GM12892 (cell line): ENCODE results near the gene CABCOCO1.

ENCODE experiments used
- DNase-seq: peaks from one replicate; pipeline ENCODE4 v3.0.0; 2011; ENCODE audit not compliant: insufficient read length
- FAIRE-seq: peaks from 2 replicates; lab custom pipeline; 2011; peaks lifted over from hg19 to GRCh38; lab: Jason Lieb, UNC
- POLR2A ChIP-seq: IDR thresholded peaks from 2 replicates; pipeline ENCODE4 v1.6.1; 2011; ENCODE audit warnings: low read depth, low read length, control low read depth
- POLR2AphosphoS5 ChIP-seq: IDR thresholded peaks from 2 replicates; pipeline ENCODE4 v1.6.1; 2011; ENCODE audit warnings: low read depth, low read length, control low read depth
- TAF1 ChIP-seq: IDR thresholded peaks from 2 replicates; pipeline ENCODE4 v1.6.1; 2011; ENCODE audit warnings: low read depth, mild to moderate bottlenecking, control low read depth, low read length, borderline replicate concordance

CABCOCO1 gene

GRCh38 chr10:61785473-61786105 lies 122.9 kb downstream of the CABCOCO1 start:
- DNase-seq (no peak), FAIRE-seq (no peak)
- TF ChIP-seq POLR2A (no peak), TAF1 (no peak), POLR2AphosphoS5 (no peak)

DNA sequence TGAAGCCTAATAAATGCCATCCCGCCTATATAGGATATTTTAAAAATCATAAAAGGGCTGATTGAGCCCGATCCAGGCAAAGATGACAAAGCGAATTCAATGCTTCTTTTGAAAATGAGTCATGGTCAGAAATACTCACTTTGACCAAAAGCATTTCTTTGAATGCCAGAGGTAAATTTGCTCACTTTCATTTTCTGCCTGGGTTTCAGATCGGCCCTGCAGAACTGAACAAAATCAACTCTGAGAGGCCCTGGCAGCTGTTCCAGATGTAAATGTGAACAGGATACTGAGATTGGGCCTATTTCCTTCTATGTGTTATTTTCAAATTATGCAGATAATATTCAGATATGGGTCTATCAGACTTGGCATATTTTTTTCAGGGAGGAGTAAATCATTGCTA lies 124.0 kb downstream of the CABCOCO1 start:
- TF ChIP-seq TAF1 = no peak
- TF ChIP-seq POLR2A = no peak
- no peak for TF ChIP-seq POLR2AphosphoS5
- DNase-seq (peak; percentile 13), FAIRE-seq (no peak)

DNA sequence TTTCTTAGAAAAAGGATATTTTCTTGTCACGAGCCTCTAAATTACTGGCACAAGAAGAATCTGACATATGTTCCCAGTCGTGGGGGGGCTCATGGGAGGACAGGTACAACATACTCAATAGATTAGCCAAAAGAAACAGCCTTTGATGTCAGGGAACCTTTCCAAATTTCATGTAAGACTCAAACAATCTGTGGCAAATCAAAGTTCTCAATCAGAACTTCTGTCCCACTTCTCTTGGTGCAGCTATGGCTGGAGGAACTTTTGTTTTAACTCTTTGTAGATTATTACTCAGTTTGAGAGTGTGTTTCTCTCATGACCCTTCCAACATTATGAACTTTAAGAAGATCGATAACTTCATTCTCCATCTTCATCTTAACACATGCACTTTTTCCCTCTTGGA lies 124.4 kb downstream of the CABCOCO1 start:
- no peak for DNase-seq
- TF ChIP-seq POLR2A (no peak), POLR2AphosphoS5 (no peak), TAF1 (no peak)
- FAIRE-seq = no peak

- FAIRE-seq (no peak), DNase-seq (no peak)
- TF ChIP-seq POLR2A = no peak
- TF ChIP-seq TAF1 = no peak
Measured at GRCh38 chr10:61789031-61789430, 126.3 kb downstream of the CABCOCO1 start.

GRCh38 chr10:61791216-61791615 lies 128.5 kb downstream of the CABCOCO1 start:
- FAIRE-seq (no peak), DNase-seq (no peak)
- TF ChIP-seq TAF1 (no peak), POLR2AphosphoS5 (no peak), POLR2A (no peak)

DNA sequence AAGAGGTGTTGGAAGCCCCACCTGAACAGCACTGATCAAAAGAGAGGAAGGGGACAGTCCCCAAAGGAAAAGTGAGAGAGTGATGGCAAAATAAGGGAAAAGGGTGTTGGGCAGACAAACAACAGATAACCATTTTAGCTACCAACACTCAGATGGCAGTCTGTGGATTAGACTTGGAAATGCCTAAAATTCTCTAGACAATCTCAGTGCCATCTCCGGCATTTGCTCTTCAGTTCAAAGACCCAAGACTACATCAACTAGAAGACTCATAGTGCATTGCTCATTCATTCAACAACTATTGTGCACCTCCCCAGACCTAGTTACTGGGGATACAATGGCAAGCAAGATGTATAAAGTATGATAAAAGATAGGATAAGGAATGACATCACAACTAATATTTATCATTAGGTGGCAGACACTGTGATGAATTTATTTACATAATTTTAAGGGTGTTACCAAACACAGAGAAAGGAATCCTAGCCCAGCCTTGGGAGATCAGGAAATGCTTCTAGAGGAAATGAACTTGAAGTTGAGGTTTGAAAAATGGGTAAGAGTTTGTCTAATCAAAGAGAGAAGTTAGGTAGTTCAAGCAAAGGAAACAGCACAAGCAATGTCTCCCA lies 129.5 kb downstream of the CABCOCO1 start:
- DNase-seq (no peak), FAIRE-seq (no peak)
- TF ChIP-seq POLR2A = no peak
- TF ChIP-seq POLR2AphosphoS5 = no peak
- TF ChIP-seq TAF1 = no peak

GRCh38 chr10:61792921-61793320 lies 130.2 kb downstream of the CABCOCO1 start:
- no peak for DNase-seq
- TF ChIP-seq POLR2A (no peak), POLR2AphosphoS5 (no peak), TAF1 (no peak)
- FAIRE-seq = no peak

- DNase-seq (no peak), FAIRE-seq (no peak)
- TF ChIP-seq POLR2A (no peak), POLR2AphosphoS5 (no peak), TAF1 (no peak)
Measured at GRCh38 chr10:61793760-61794703, 131.3 kb downstream of the CABCOCO1 start.

DNA sequence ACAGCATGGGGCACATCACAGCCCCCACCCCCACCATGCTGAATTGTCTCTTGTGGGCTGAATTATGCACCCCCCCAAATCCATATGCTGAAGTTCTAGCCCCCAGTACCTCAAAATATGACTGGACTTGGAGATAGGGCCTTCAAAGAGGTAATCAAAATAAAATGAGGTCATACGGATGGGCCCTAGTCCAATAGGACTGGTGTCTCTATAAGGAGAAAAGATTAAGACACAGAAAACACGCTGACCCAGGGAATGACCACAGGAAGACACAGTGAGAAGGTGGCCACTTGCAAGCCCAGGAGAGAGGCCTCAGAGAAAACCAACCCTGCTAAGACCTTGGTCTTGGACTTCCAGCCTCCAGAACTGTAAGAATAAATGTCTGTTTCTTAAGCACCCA lies 132.4 kb downstream of the CABCOCO1 start:
- DNase-seq (no peak), FAIRE-seq (no peak)
- TF ChIP-seq POLR2AphosphoS5 = no peak
- TF ChIP-seq POLR2A = no peak
- TF ChIP-seq TAF1 = no peak

DNA sequence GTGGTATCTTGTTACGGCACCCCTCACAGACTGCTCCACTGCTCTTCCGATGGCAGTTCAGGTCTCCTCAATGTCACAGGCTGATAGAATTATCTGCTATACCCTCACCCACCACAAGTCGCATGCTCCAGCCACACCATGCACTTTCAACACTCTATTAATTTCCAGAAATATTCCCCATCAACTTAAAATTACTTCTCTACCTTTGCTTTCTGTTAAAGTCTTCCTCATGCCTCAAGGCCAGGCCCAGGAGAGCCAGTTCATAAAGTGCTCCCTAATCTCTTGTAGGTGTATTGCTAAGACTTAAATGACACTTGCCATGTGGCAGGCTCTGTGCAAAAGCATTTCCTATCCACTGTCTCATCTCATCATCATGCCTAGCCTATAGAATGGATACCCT lies 132.8 kb downstream of the CABCOCO1 start:
- no peak for DNase-seq
- no peak for FAIRE-seq
- no peak for TF ChIP-seq POLR2A
- no peak for TF ChIP-seq TAF1
- TF ChIP-seq POLR2AphosphoS5 = no peak

DNA sequence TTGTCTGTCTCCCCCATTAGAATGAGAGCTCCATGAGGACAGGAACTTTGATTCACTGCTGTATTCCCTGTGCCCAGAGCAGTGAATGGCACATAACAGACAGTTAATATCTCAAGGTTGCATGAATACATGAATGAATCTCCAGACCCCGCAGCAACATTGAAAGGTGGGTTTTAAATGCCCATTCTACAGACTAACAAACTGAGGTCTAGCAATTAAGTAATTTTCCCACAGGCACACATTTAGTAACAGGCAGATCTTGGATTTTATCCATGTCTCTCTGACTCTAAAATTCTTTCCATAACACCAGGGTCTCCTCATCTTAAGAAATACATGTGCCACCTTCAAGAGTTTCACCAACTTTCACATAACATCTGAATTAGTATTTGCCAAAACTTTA lies 134.1 kb downstream of the CABCOCO1 start:
- FAIRE-seq = no peak
- TF ChIP-seq POLR2A (no peak), POLR2AphosphoS5 (no peak), TAF1 (no peak)
- DNase-seq = no peak
